AG04449 (cell line): Measurements from ENCODE around the gene CRYL1.

Experiments
- CTCF ChIA-PET: fragments of 350-600 bp; formaldehyde crosslinking; extraction: SDS; loops from one replicate; lab custom pipeline; 2021; ENCODE audit warnings: antibody characterized with exemption; lab: Yijun Ruan, JAX
- POLR2A ChIA-PET: fragments of 400-600, 350-600 bp; formaldehyde crosslinking; extraction: SDS; loops from one replicate; lab custom pipeline; 2020; ENCODE audit warnings: antibody characterized with exemption, inconsistent platforms; lab: Yijun Ruan, JAX
- DNase-seq: peaks from one replicate; pipeline ENCODE4 v3.0.0-alpha.2; 2010; ENCODE audit warnings: low read depth, low spot score
- H3K4me3 ChIP-seq: 2 replicates; pipeline ENCODE4 v1.5.1; 2011; ENCODE audit warnings: low read depth, mild to moderate bottlenecking, control low read depth, low read length
- TF ChIP-seq, protein P1 (sequence below): IDR thresholded peaks from one replicate; pipeline ENCODE4 v1.5.1; 2011; ENCODE audit warnings: mild to moderate bottlenecking, moderate library complexity, low read length, control low read depth, inconsistent platforms; ENCODE audit not compliant: insufficient read depth; ENCODE audit errors: missing control alignments

Gene CRYL1

DNA sequence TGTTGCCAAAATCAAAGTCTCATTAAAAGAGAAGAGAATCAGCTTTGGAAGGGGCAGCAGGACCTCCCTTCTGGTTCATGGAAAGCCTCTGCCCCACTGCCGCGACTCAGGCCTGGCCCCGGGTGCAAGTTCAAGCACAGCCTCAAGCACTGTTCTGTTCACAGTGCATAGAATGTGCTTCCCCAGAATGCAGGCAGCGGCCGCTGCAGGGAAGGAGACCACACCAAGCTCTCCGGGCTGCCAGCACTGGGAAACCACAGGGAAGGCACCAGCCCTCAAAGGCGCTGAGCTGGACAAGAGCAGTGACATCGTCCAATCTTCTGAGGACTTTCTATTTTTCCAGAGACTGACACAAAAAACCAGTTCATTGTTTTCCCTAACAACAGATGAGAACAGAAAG, 55.5 kb downstream of the CRYL1 start:
- no peak overlapping the region for H3K4me3 ChIP-seq
- no peak for DNase-seq
- TF ChIP-seq, protein P1, sequence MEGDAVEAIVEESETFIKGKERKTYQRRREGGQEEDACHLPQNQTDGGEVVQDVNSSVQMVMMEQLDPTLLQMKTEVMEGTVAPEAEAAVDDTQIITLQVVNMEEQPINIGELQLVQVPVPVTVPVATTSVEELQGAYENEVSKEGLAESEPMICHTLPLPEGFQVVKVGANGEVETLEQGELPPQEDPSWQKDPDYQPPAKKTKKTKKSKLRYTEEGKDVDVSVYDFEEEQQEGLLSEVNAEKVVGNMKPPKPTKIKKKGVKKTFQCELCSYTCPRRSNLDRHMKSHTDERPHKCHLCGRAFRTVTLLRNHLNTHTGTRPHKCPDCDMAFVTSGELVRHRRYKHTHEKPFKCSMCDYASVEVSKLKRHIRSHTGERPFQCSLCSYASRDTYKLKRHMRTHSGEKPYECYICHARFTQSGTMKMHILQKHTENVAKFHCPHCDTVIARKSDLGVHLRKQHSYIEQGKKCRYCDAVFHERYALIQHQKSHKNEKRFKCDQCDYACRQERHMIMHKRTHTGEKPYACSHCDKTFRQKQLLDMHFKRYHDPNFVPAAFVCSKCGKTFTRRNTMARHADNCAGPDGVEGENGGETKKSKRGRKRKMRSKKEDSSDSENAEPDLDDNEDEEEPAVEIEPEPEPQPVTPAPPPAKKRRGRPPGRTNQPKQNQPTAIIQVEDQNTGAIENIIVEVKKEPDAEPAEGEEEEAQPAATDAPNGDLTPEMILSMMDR: no peak
- POLR2A ChIA-PET: no interaction called here
- CTCF ChIA-PET: no interaction called here

DNA sequence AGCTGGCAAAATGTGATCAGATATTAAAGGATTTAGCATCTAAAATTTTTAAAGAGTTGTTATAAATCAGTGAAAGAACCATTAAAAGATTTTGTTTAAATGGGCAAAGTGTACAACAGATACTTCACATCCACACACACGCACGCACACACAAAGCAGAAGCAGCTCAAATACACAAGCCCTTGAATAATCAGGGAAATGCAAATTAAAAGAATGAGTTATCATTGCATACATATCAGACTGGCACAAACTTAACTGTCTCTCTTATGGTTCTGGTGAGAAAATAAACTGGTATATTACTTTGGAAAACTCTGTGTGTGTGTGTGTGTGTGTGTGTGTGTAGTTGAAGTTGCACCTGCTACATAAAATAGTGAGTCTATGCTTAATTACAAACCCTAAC, 59.3 kb downstream of the CRYL1 start:
- no peak overlapping the region for H3K4me3 ChIP-seq
- DNase-seq: no peak
- CTCF ChIA-PET: interaction anchor here (0.6 kb wide), 1 partner anchor 28 kb away, joined by 3 read pairs; no protein-coding TSS in a partner anchor
- TF ChIP-seq, protein P1: no peak
- POLR2A ChIA-PET: no interaction called here

DNA sequence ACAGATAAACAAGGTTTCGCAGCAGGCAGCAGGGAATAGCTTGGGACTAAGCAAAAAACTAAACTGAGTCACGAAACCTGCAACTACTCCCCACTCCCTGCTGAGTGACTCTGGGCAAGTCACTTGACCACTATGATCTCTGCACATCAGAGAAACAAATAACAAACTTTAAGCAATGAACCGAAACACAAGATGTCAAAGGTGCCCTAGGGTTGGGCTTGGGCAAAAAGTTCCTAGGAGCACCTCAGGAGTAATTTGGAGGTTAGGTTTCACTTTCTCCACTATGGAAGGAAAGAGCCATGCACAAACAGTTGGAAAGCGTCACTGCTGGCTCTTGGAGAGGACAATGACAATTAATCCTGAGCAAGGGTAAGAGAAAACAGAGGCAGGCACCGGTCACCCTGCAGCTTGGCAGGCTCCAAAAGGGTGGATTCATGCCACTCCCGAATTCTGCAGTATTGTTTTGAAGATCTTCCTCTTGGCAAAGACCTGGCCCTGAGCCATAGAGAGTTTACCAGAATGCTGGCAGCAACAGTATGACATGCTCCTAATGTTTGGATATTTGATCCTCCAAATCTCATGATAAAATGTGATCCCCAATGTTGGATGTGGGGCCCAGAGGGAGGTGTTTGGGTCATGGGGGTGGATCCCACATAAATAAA, 60.3 kb downstream of the CRYL1 start:
- DNase-seq: no peak
- CTCF ChIA-PET: no interaction called here
- TF ChIP-seq, protein P1: no peak
- H3K4me3 ChIP-seq: no peak overlapping the region
- POLR2A ChIA-PET: no interaction called here

DNA sequence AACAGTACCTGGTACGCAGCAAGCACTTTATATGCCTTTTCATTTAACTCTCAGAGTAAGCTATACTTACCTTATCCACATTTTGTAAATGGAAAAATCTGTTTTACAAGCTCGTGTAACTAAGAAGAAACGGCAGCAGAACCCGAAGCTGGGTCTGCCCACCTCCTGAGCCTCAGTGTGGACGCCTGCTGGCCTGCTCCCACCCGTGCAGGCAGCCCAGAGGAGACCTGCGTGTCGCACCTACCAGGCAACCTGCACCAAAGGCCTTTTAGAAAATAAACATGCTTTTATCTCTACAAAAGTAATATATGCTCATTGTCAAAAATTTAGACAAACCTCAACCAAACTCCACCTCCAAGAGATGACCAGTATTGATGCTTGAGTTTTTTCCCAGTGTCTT, 62.7 kb downstream of the CRYL1 start:
- ChIA-PET CTCF (no interaction called here), POLR2A (no interaction called here)
- DNase-seq: no peak
- TF ChIP-seq, protein P1: no peak
- no peak overlapping the region for H3K4me3 ChIP-seq

DNA sequence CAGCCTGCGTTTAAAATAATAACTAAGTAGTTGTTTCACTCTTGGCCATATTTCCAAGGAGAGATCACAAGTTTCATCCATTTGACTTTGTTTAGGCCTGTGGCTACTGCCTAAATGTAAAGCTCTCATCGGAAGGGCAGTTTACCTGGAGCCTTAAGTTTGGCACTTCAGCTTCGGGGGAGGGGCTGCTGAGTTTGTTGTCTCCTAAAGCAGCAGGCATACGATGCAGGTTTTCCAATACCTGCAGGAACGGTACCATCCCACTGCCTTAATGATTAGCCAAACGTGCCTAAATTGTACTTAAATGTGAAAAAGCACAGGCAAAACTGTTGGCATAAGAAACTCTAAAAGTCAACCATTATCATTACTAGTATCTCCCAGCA, 63.1 kb downstream of the CRYL1 start:
- POLR2A ChIA-PET: no interaction called here
- H3K4me3 ChIP-seq: no peak overlapping the region
- TF ChIP-seq, protein P1: no peak
- no peak for DNase-seq
- CTCF ChIA-PET: no interaction called here

DNA sequence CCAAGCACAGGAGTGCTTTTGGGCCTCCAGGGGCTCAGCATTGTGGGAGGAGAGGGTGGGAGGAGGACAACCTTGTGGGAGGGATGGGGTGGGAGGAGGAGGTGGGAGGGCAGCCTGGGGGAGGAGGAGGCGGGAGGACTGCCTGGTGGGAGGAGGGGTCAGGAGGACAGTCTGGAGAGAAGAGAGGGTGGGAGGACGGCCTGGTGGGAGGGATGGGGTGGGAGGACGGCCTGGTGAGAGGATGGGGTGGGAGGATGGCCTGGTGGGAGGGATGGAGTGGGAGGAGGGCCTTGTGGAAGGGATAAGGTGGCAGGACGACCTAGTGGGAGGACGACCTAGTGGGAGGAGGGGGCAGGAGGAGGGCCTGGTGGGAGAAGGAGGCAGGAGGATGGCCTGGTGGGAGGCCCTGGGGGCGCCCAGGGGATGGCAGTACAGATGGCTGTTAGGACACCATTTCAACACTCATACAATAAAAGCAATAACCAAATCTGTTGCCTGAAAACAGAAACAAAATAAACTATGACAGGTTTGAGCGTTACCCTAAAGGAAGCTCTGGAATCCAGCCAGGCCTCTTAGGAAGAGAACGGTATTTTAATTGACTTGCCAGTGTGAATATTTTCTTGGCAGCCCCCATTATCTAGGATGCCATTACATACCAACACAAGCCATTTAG, 63.7 kb downstream of the CRYL1 start:
- CTCF ChIA-PET: no interaction called here
- POLR2A ChIA-PET: no interaction called here
- TF ChIP-seq, protein P1: no peak
- no peak for DNase-seq
- no peak overlapping the region for H3K4me3 ChIP-seq
